Endothelial cell of umbilical vein (primary cell): ENCODE results near the gene PGAP3. TPM values are rescaled to one million over a fixed set of nuclear protein-coding genes. Genes with fewer than 3 reads are reported as not detected.
A peak's percentile ranks its signal among the peaks of the same experiment; 100 is the strongest.

ENCODE experiments used
- BruUV-seq: library from RNA; stranded (reverse); fragments of 400-500 nt; replicated peaks from 2 replicates; lab custom pipeline; 2021; lab: Mats Ljungman, UMichigan
- CTCF ChIA-PET: fragments of 300-600, 350-600 bp; sonication (Branson Sonifier 250); formaldehyde crosslinking; loops from one replicate; lab custom pipeline; 2021; ENCODE audit warnings: antibody characterized with exemption, inconsistent platforms; lab: Charles Lee
- POLR2A ChIA-PET: fragments of 300-600, 350-600 bp; sonication (Branson Sonifier 250); formaldehyde crosslinking; loops from one replicate; lab custom pipeline; 2021; ENCODE audit warnings: antibody characterized with exemption, inconsistent platforms; lab: Charles Lee
- DNase-seq: peaks from one replicate; pipeline ENCODE4 v3.0.0-alpha.2; 2011; ENCODE audit warnings: low read depth, low spot score
- FAIRE-seq: peaks from 2 replicates; lab custom pipeline; 2011; peaks lifted over from hg19 to GRCh38; lab: Jason Lieb, UNC
- H2AFZ ChIP-seq: 2 replicates; pipeline ENCODE4 v1.6.0; 2012; ENCODE audit warnings: low read depth, low read length, control low read depth, inconsistent platforms
- H3K27ac ChIP-seq: 2 replicates; pipeline ENCODE4 v1.5.1; 2011; ENCODE audit warnings: low read depth, mild to moderate bottlenecking, control low read depth, low read length, moderate library complexity; ENCODE audit not compliant: insufficient read depth
- H3K27me3 ChIP-seq, 2 experiments: 2 replicates each; pipeline versions ENCODE4 v1.6.0 to v1.6.1; 2011; ENCODE audit warnings: low read length in 2 of 2, mixed read lengths in 1 of 2; ENCODE audit not compliant: control insufficient read depth in 2 of 2, insufficient read depth in 2 of 2
- H3K36me3 ChIP-seq, 2 experiments: 2 replicates in 1 of 2; 3 replicates in 1 of 2; pipeline ENCODE4 v1.5.1; 2011; ENCODE audit warnings: low read length in 2 of 2, mild to moderate bottlenecking in 1 of 2, moderate library complexity in 1 of 2; ENCODE audit not compliant: control insufficient read depth in 2 of 2, insufficient read depth in 2 of 2; ENCODE audit errors: extremely low read depth in 1 of 2
- H3K4me1 ChIP-seq: 3 replicates; pipeline ENCODE4 v1.5.1; 2011; ENCODE audit warnings: mild to moderate bottlenecking, low read length; ENCODE audit not compliant: control insufficient read depth, insufficient read depth; ENCODE audit errors: extremely low read depth
- H3K4me2 ChIP-seq: 2 replicates; pipeline ENCODE4 v1.6.1; 2011; ENCODE audit warnings: low read length, control low read depth, mixed read lengths; ENCODE audit not compliant: insufficient read depth
- H3K4me3 ChIP-seq, 3 experiments: fragments of 200-600 bp in 1 of 3; sonication (generic), shearing (Covaris generic) in 1 of 3; replicated peaks in 1 of 3; 2 replicates each; pipeline ENCODE4 v1.5.1; 2011 to 2016; ENCODE audit warnings: control low read depth in 3 of 3, low read length in 3 of 3, mild to moderate bottlenecking in 2 of 3, inconsistent platforms in 1 of 3, low read depth in 1 of 3, moderate library complexity in 1 of 3; ENCODE audit not compliant: insufficient read depth in 1 of 3
- H3K79me2 ChIP-seq: 2 replicates; pipeline ENCODE4 v1.6.0; 2012; ENCODE audit warnings: low read length, inconsistent platforms; ENCODE audit not compliant: control insufficient read depth, insufficient read depth
- H3K9ac ChIP-seq: replicated peaks from 2 replicates; pipeline ENCODE3; 2011; ENCODE audit warnings: low read length, control low read depth; ENCODE audit not compliant: insufficient read depth; ENCODE audit errors: extremely low read depth
- H3K9me1 ChIP-seq: replicated peaks from 3 replicates; pipeline ENCODE4 v1.6.0; 2011; ENCODE audit warnings: mild to moderate bottlenecking, low read length; ENCODE audit not compliant: control insufficient read depth, insufficient read depth; ENCODE audit errors: extremely low read depth
- H3K9me3 ChIP-seq: replicated peaks from 2 replicates; pipeline ENCODE4 v1.5.1; 2012; ENCODE audit warnings: low read length, inconsistent platforms; ENCODE audit not compliant: control insufficient read depth, insufficient read depth
- H4K20me1 ChIP-seq: replicated peaks from 2 replicates; pipeline ENCODE3; 2011; ENCODE audit warnings: mild to moderate bottlenecking, low read length; ENCODE audit not compliant: control insufficient read depth, insufficient read depth; ENCODE audit errors: extremely low read depth
- CTCF ChIP-seq, 2 donors: IDR thresholded peaks; 1 replicate in 1 of 2; 2 replicates in 1 of 2; pipeline ENCODE4 v1.5.1; 2011; ENCODE audit warnings: low read length in 2 of 2, mild to moderate bottlenecking in 2 of 2, moderate library complexity in 2 of 2, control low read depth in 1 of 2, inconsistent platforms in 1 of 2, low read depth in 1 of 2; ENCODE audit not compliant: insufficient read depth in 1 of 2; ENCODE audit errors: extremely low read depth in 1 of 2
- EZH2 ChIP-seq: IDR thresholded peaks from 2 replicates; pipeline ENCODE4 v1.6.1; 2012; ENCODE audit warnings: borderline replicate concordance, low read depth, mild to moderate bottlenecking, moderate library complexity, low read length, inconsistent platforms; ENCODE audit not compliant: severe bottlenecking
- FOS ChIP-seq: IDR thresholded peaks from 2 replicates; pipeline ENCODE4 v1.6.1; 2011; ENCODE audit warnings: mild to moderate bottlenecking, low read length, moderate library complexity, borderline replicate concordance; ENCODE audit not compliant: insufficient read depth
- GATA2 ChIP-seq: IDR thresholded peaks from 2 replicates; pipeline ENCODE4 v1.7.0; 2011; ENCODE audit warnings: low read depth, mild to moderate bottlenecking, moderate library complexity, mixed read lengths, low read length; ENCODE audit not compliant: insufficient read length, insufficient read depth
- JUN ChIP-seq: IDR thresholded peaks from 2 replicates; pipeline ENCODE4 v1.6.1; 2011; ENCODE audit warnings: borderline replicate concordance, low read depth; ENCODE audit not compliant: insufficient read length, insufficient read depth
- MAX ChIP-seq: IDR thresholded peaks from 2 replicates; pipeline ENCODE4 v1.6.1; 2011; ENCODE audit not compliant: insufficient read depth, insufficient read length
- MYC ChIP-seq: IDR thresholded peaks from one replicate; pipeline ENCODE4 v1.6.1; 2011; ENCODE audit warnings: mild to moderate bottlenecking, low read depth, low read length
- POLR2A ChIP-seq: IDR thresholded peaks from 2 replicates; pipeline ENCODE4 v1.6.1; 2012; ENCODE audit warnings: low read depth, mild to moderate bottlenecking, control low read depth, low read length
- POLR2AphosphoS5 ChIP-seq: IDR thresholded peaks from 2 replicates; pipeline ENCODE4 v1.6.1; 2012; ENCODE audit warnings: low read depth, mild to moderate bottlenecking, control low read depth, low read length, moderate library complexity; ENCODE audit not compliant: insufficient read depth
- dilution Hi-C: fragments of 300-500 bp; cut with MboI; formaldehyde crosslinking; loops from one replicate; pipeline ENCODE4 v1.15.0; 2019; ENCODE audit warnings: low sequenced_read_pairs; ENCODE audit not compliant: extremely low pct_ligation_motif_present
- intact Hi-C: fragments of 100-400 bp; cut with micrococcal nuclease; formaldehyde crosslinking; loops from one replicate; pipeline ENCODE4 v1.10.0; 2022
- polyA plus RNA-seq, 4 experiments: library from polyadenylated mRNA; depleted of rRNA in 3 of 4; stranded (reverse) in 3 of 4; unstranded in 1 of 4; fragments of >200 nt; gene quantifications; 2 replicates each; pipeline versions ENCODE4 v1.2.1 to v1.2.3, GENCODE V29; 2011 to 2012; ENCODE audit warnings: missing spikeins in 1 of 4
- total RNA-seq: library from RNA; stranded (reverse); gene quantifications from 2 replicates; pipeline ENCODE4 v1.2.3, GENCODE V29; 2021

Gene PGAP3
- total and polyA plus RNA-seq, 2 donors (not counting 3 experiments of a cell fraction or from before 2014, with no cell fraction given): 6.4 to 14.9 TPM

GRCh38 chr17:39660011-39660360 lies 27.9 kb downstream of the PGAP3 start:
- H3K27ac ChIP-seq: peak overlapping the region; percentile 8
- no peak for DNase-seq

GRCh38 chr17:39659279-39660010 lies 28.4 kb downstream of the PGAP3 start:
- Histone ChIP-seq H3K36me3 (peaks cover 0 to 2% of the 10 kb centered on the region in 2 experiments), H3K9me3 (no peaks in the 10 kb centered on the region), H3K9me1 (no peaks in the 10 kb centered on the region), H2AFZ (no peak overlapping the region), H4K20me1 (no peaks in the 10 kb centered on the region), H3K4me2 (no peak overlapping the region), H3K4me3 (no peak overlapping the region), H3K27me3 (no peaks in the 10 kb centered on the region), H3K9ac (no peak overlapping the region), H3K4me1 (peaks cover 16% of the 10 kb centered on the region), H3K79me2 (no peaks in the 10 kb centered on the region), H3K27ac (peak overlapping the region; percentile 15)
- peak; percentile 87 for DNase-seq
- TF ChIP-seq FOS (no peak), GATA2 (no peak), MYC (no peak), CTCF (IDR thresholded peaks at IDR 0.05; ENCODE audit: extremely low read depth in 1 of 2, insufficient read depth in 1 of 2, low read depth in 1 of 2, low read length in 2 of 2) (no peak), POLR2AphosphoS5 (no peak), POLR2A (no peak), EZH2 (no peak), MAX (no peak), JUN (no peak)
- CTCF ChIA-PET: interaction anchor here (0.6 to 1.3 kb wide), 11 partner anchors 9 to 670 kb away, joined by 3 to 9 read pairs (median 4); partner anchors contain the start of gene MIEN1
- POLR2A ChIA-PET: interaction anchor here (1.7 kb wide), 1 partner anchor 12 kb away, joined by 3 read pairs; no protein-coding TSS in a partner anchor
- no TSS peak for BruUV-seq
- peak; percentile 70 for FAIRE-seq
- dilution Hi-C loops: no loop called here
- intact Hi-C loops: no loop called here

More at GRCh38 chr17:39660011-39660360, 27.9 kb downstream of the PGAP3 start:
- Histone ChIP-seq H3K4me3 (no peak overlapping the region), H3K36me3 (peaks cover 0 to 2% of the 10 kb centered on the region in 2 experiments), H4K20me1 (no peaks in the 10 kb centered on the region), H3K9me1 (no peaks in the 10 kb centered on the region), H3K4me1 (peaks cover 16% of the 10 kb centered on the region), H3K9ac (no peak overlapping the region), H3K4me2 (no peak overlapping the region), H3K9me3 (no peaks in the 10 kb centered on the region), H3K79me2 (no peaks in the 10 kb centered on the region), H2AFZ (no peak overlapping the region), H3K27me3 (no peaks in the 10 kb centered on the region)
- dilution Hi-C loops (no loop called here), intact Hi-C loops (no loop called here)
- no TSS peak for BruUV-seq
- POLR2A ChIA-PET: interaction anchor here (1.7 kb wide), 1 partner anchor 11 kb away, joined by 3 read pairs; no protein-coding TSS in a partner anchor
- no peak for FAIRE-seq
- no peak for TF ChIP-seq MAX
- CTCF ChIA-PET: interaction anchor here (0.6 to 1.3 kb wide), 11 partner anchors 9 to 670 kb away, joined by 3 to 9 read pairs (median 4); partner anchors contain the start of gene MIEN1
